IMR-90 (cell line): ENCODE results near the gene RDH12. TPM values are rescaled to one million over a fixed set of nuclear protein-coding genes. Genes with fewer than 3 reads are reported as not detected.

Experiments used
- ATAC-seq: fragments of 200-7000 bp; cut with Tn5 transposase; 2 replicates; pipeline ENCODE4 v1.9.1; 2020; ENCODE audit warnings: low read depth, mild to moderate bottlenecking, moderate library complexity
- BruUV-seq: library from RNA; stranded (reverse); fragments of 400-500 nt; replicated peaks from 2 replicates; lab custom pipeline; 2021; lab: Mats Ljungman, UMichigan
- CTCF ChIA-PET: fragments of 300-600 bp; formaldehyde crosslinking; extraction: SDS; loops from one replicate; lab custom pipeline; 2021; ENCODE audit warnings: antibody characterized with exemption; lab: Yijun Ruan, JAX
- POLR2A ChIA-PET: fragments of 300-600 bp; sonication (Branson Sonifier 250); formaldehyde crosslinking; loops from one replicate; lab custom pipeline; 2022; ENCODE audit warnings: antibody characterized with exemption; ENCODE audit not compliant: unreplicated experiment; lab: Charles Lee
- DNase-seq: peaks from one replicate; pipeline ENCODE4 v3.0.0; 2013
- H2AFZ ChIP-seq: replicated peaks from 2 replicates; pipeline ENCODE3; 2013; ENCODE audit warnings: low read length, mild to moderate bottlenecking; ENCODE audit not compliant: poor library complexity
- H2AK5ac ChIP-seq: 2 replicates; pipeline ENCODE4 v1.6.1; 2013; ENCODE audit warnings: low read depth, low read length, inconsistent platforms
- H2AK9ac ChIP-seq: replicated peaks from 2 replicates; pipeline ENCODE3; 2013; ENCODE audit warnings: mild to moderate bottlenecking, low read depth, low read length, moderate library complexity; ENCODE audit not compliant: poor library complexity
- H2BK120ac ChIP-seq: 2 replicates; pipeline ENCODE4 v1.6.1; 2013; ENCODE audit warnings: low read depth, low read length, inconsistent platforms
- H2BK15ac ChIP-seq: 3 replicates; pipeline ENCODE4 v1.6.1; 2013; ENCODE audit warnings: low read depth, low read length, inconsistent platforms
- H2BK20ac ChIP-seq: 2 replicates; pipeline ENCODE4 v1.6.1; 2013; ENCODE audit warnings: low read depth, mild to moderate bottlenecking, inconsistent platforms, low read length, moderate library complexity
- H2BK5ac ChIP-seq: 2 replicates; pipeline ENCODE4 v1.6.1; 2013; ENCODE audit warnings: mild to moderate bottlenecking, low read depth, low read length, inconsistent platforms; ENCODE audit not compliant: poor library complexity, severe bottlenecking
- H3K14ac ChIP-seq: replicated peaks from 2 replicates; pipeline ENCODE4 v1.6.1; 2013; ENCODE audit warnings: low read depth, low read length, inconsistent platforms
- H3K18ac ChIP-seq: 2 replicates; pipeline ENCODE4 v1.6.1; 2013; ENCODE audit warnings: low read depth, low read length, control low read depth
- H3K23ac ChIP-seq: 2 replicates; pipeline ENCODE4 v1.6.1; 2013; ENCODE audit warnings: low read depth, low read length, inconsistent platforms
- H3K27ac ChIP-seq: 2 replicates; pipeline ENCODE4 v1.5.1; 2013; ENCODE audit warnings: mild to moderate bottlenecking, control low read depth, low read length; ENCODE audit not compliant: insufficient read depth
- H3K27me3 ChIP-seq: 2 replicates; pipeline ENCODE4 v1.6.1; 2013; ENCODE audit warnings: low read length; ENCODE audit not compliant: control insufficient read depth, insufficient read depth
- H3K36me3 ChIP-seq: 2 replicates; pipeline ENCODE4 v1.6.1; 2013; ENCODE audit warnings: low read length, mixed read lengths; ENCODE audit not compliant: control insufficient read depth, insufficient read depth
- H3K4ac ChIP-seq: 2 replicates; pipeline ENCODE4 v1.6.1; 2013; ENCODE audit warnings: low read depth, low read length, inconsistent platforms
- H3K4me1 ChIP-seq: 2 replicates; pipeline ENCODE4 v1.6.1; 2013; ENCODE audit warnings: low read length, mixed read lengths; ENCODE audit not compliant: control insufficient read depth, insufficient read depth
- H3K4me2 ChIP-seq: 2 replicates; pipeline ENCODE4 v1.6.1; 2013; ENCODE audit warnings: low read depth, mild to moderate bottlenecking, control low read depth, low read length, moderate library complexity
- H3K4me3 ChIP-seq: 2 replicates; pipeline ENCODE4 v1.5.1; 2013; ENCODE audit warnings: low read depth, mild to moderate bottlenecking, control low read depth, low read length, moderate library complexity; ENCODE audit not compliant: insufficient read depth
- H3K56ac ChIP-seq: 2 replicates; pipeline ENCODE4 v1.6.1; 2013; ENCODE audit warnings: low read length, inconsistent platforms; ENCODE audit not compliant: insufficient read depth; ENCODE audit errors: extremely low read depth
- H3K79me1 ChIP-seq, 2 experiments: 2 replicates each; pipeline ENCODE4 v1.6.1; 2013; ENCODE audit warnings: low read length in 2 of 2, inconsistent platforms in 1 of 2, low read depth in 1 of 2
- H3K9ac ChIP-seq: 2 replicates; pipeline ENCODE4 v1.6.1; 2013; ENCODE audit warnings: low read depth, low read length, control low read depth
- H3K9me1 ChIP-seq: 2 replicates; pipeline ENCODE4 v1.6.1; 2013; ENCODE audit warnings: low read length, inconsistent platforms; ENCODE audit not compliant: insufficient read depth
- H3K9me3 ChIP-seq: 2 replicates; pipeline ENCODE4 v1.6.1; 2013; ENCODE audit warnings: low read length; ENCODE audit not compliant: control insufficient read depth, insufficient read depth
- H4K20me1 ChIP-seq: 2 replicates; pipeline ENCODE4 v1.6.1; 2013; ENCODE audit warnings: low read length, inconsistent platforms; ENCODE audit not compliant: insufficient read depth
- H4K5ac ChIP-seq: 2 replicates; pipeline ENCODE4 v1.6.1; 2013; ENCODE audit warnings: mild to moderate bottlenecking, low read depth, low read length, control low read depth
- H4K8ac ChIP-seq, 2 experiments: 2 replicates each; pipeline ENCODE4 v1.6.1; 2013; ENCODE audit warnings: low read depth in 2 of 2, low read length in 2 of 2, control low read depth in 1 of 2, inconsistent platforms in 1 of 2
- H4K91ac ChIP-seq: 2 replicates; pipeline ENCODE4 v1.6.1; 2013; ENCODE audit warnings: low read depth, low read length, inconsistent platforms; ENCODE audit not compliant: insufficient read depth
- CEBPB ChIP-seq: IDR thresholded peaks from 2 replicates; pipeline ENCODE4 v1.6.1; 2012; ENCODE audit warnings: low read depth, low read length, improper control_type of control experiment
- RFX5 ChIP-seq: IDR thresholded peaks from 2 replicates; pipeline ENCODE4 v1.8.0; 2012; ENCODE audit warnings: low read depth, mild to moderate bottlenecking, low read length, moderate library complexity
- WGBS, 2 experiments: methylation state at CpG; one replicate each; pipeline versions ENCODE4 v1.1.5 to v1.1.7; 2013; ENCODE audit warnings: missing lambda C conversion rate in 2 of 2; ENCODE audit not compliant: insufficient read length in 1 of 2; ENCODE audit errors: extremely low coverage in 2 of 2; 5-methylcytosine and 5-hydroxymethylcytosine counted together
- dilution Hi-C: fragments of 300-500 bp; cut with HindIII; formaldehyde crosslinking; loops from one replicate; pipeline ENCODE4 v1.14.3; 2018; ENCODE audit warnings: low sequenced_read_pairs; ENCODE audit not compliant: unreplicated experiment
- in situ Hi-C: fragments of 300-500 bp; cut with MboI; formaldehyde crosslinking; loops from 3 replicates; pipeline ENCODE4 v1.14.3; 2019; ENCODE audit warnings: low sequenced_read_pairs, inconsistent platforms, mixed read lengths
- intact Hi-C: fragments of 100-400 bp; cut with micrococcal nuclease; formaldehyde crosslinking; loops from 2 replicates; pipeline ENCODE4 v1.10.0; 2022
- polyA plus RNA-seq, 3 experiments: library from polyadenylated mRNA; depleted of rRNA; stranded (reverse); fragments of >200 nt; gene quantifications; 2 replicates each; pipeline ENCODE4 v1.2.3, GENCODE V29; 2012; ENCODE audit warnings: low replicate concordance in 1 of 3
- total RNA-seq: library from RNA; depleted of rRNA; stranded (reverse); fragments of >200 nt; gene quantifications from 2 replicates; pipeline ENCODE4 v1.2.3, GENCODE V29; 2012

The RDH12 gene
- total and polyA plus RNA-seq, 2 of the 4 experiments (the other 2 are of a cell fraction): not detected

- Histone ChIP-seq H3K4me1 (no peaks in the 10 kb centered on the region), H4K5ac (no peak overlapping the region), H4K91ac (no peak overlapping the region), H4K8ac (no peak overlapping the region), H3K14ac (no peak overlapping the region), H3K36me3 (no peaks in the 10 kb centered on the region), H3K9me3 (0 out of 2 replicates have a peak, but pooled peaks cover 4% of the 10 kb centered on the region), H2AK5ac (no peak overlapping the region), H3K79me1 (no peaks in the 10 kb centered on the region), H3K23ac (no peak overlapping the region), H3K4me3 (no peak overlapping the region), H3K56ac (no peak overlapping the region), H4K20me1 (no peaks in the 10 kb centered on the region), H2BK120ac (no peak overlapping the region), H2BK15ac (no peak overlapping the region), H3K27ac (no peak overlapping the region), H3K4me2 (no peak overlapping the region), H2AFZ (peak overlapping the region; percentile 27), H2BK20ac (no peak overlapping the region), H3K9ac (no peak overlapping the region), H2BK5ac (no peak overlapping the region), H3K18ac (no peak overlapping the region), H3K27me3 (peaks cover 46% of the 10 kb centered on the region), H3K4ac (no peak overlapping the region), H2AK9ac (no peak overlapping the region), H3K9me1 (no peaks in the 10 kb centered on the region)
- CTCF ChIA-PET: interaction anchor here (1.6 kb wide), 1 partner anchor 10 kb away, joined by 5 read pairs; no protein-coding TSS in a partner anchor
- BruUV-seq: no TSS peak
- POLR2A ChIA-PET: no interaction called here
- intact Hi-C loops: no loop called here
- no CpG with 5 or more reads among the region's 21 CpGs for WGBS, 2 experiments
- dilution Hi-C loops: no loop called here
- TF ChIP-seq CEBPB: peak; percentile 65
- no peak for TF ChIP-seq RFX5
- no peak for DNase-seq
- in situ Hi-C loops: no loop called here
- ATAC-seq: no peak
Measured at GRCh38 chr14:67729072-67729885, 27.6 kb downstream of the RDH12 start.
